Trophoblast cell (in vitro differentiated cells and primary cell): ENCODE results near the gene LRRN2.

Experiments used
- DNase-seq, 2 donors: peaks; one replicate each; pipeline ENCODE4 v3.0.0-alpha.2; 2016
- H2AFZ ChIP-seq: 2 replicates; pipeline ENCODE4 v1.6.1; 2013; ENCODE audit warnings: low read length, moderate library complexity, mild to moderate bottlenecking; ENCODE audit not compliant: insufficient read depth, poor library complexity
- H2AK5ac ChIP-seq: 2 replicates; pipeline ENCODE4 v1.6.1; 2013; ENCODE audit warnings: mild to moderate bottlenecking, low read length
- H2BK120ac ChIP-seq: 2 replicates; pipeline ENCODE4 v1.6.1; 2013; ENCODE audit warnings: low read length, mild to moderate bottlenecking, moderate library complexity; ENCODE audit not compliant: insufficient read depth, poor library complexity
- H2BK12ac ChIP-seq: 2 replicates; pipeline ENCODE4 v1.6.1; 2013; ENCODE audit warnings: mild to moderate bottlenecking, low read length, moderate library complexity
- H2BK5ac ChIP-seq: 2 replicates; pipeline ENCODE4 v1.6.1; 2013; ENCODE audit warnings: low read length, low read depth, moderate library complexity, mild to moderate bottlenecking; ENCODE audit not compliant: poor library complexity
- H3K14ac ChIP-seq: 2 replicates; pipeline ENCODE4 v1.6.1; 2013; ENCODE audit warnings: mild to moderate bottlenecking, low read length
- H3K18ac ChIP-seq: 2 replicates; pipeline ENCODE4 v1.6.1; 2013; ENCODE audit warnings: mild to moderate bottlenecking, low read length
- H3K23ac ChIP-seq: 2 replicates; pipeline ENCODE4 v1.6.1; 2013; ENCODE audit warnings: low read length
- H3K27ac ChIP-seq: 2 replicates; pipeline ENCODE4 v1.5.1; 2013; ENCODE audit warnings: low read depth, mild to moderate bottlenecking, inconsistent platforms, low read length, moderate library complexity
- H3K27me3 ChIP-seq: 2 replicates; pipeline ENCODE4 v1.6.1; 2013; ENCODE audit warnings: inconsistent platforms, mild to moderate bottlenecking, low read length, moderate library complexity; ENCODE audit not compliant: insufficient read depth
- H3K36me3 ChIP-seq, 2 experiments: 1 replicate in 1 of 2; 2 replicates in 1 of 2; pipeline ENCODE4 v1.6.1; 2013; ENCODE audit warnings: low read length in 2 of 2, mild to moderate bottlenecking in 2 of 2, moderate library complexity in 1 of 2; ENCODE audit not compliant: insufficient read depth in 2 of 2, control insufficient read depth in 1 of 2
- H3K4ac ChIP-seq: 2 replicates; pipeline ENCODE4 v1.6.1; 2013; ENCODE audit warnings: low read depth, mild to moderate bottlenecking, low read length, moderate library complexity
- H3K4me1 ChIP-seq, 2 experiments: 1 replicate in 1 of 2; 2 replicates in 1 of 2; pipeline ENCODE4 v1.6.1; 2013; ENCODE audit warnings: low read length in 2 of 2, mild to moderate bottlenecking in 2 of 2, moderate library complexity in 1 of 2; ENCODE audit not compliant: insufficient read depth in 2 of 2, control insufficient read depth in 1 of 2
- H3K4me2 ChIP-seq: 2 replicates; pipeline ENCODE4 v1.6.1; 2013; ENCODE audit warnings: inconsistent platforms, mild to moderate bottlenecking, low read length, moderate library complexity
- H3K4me3 ChIP-seq: 2 replicates; pipeline ENCODE4 v1.5.1; 2013; ENCODE audit warnings: mild to moderate bottlenecking, low read depth, low read length, inconsistent platforms
- H3K79me1 ChIP-seq: one replicate; pipeline ENCODE4 v1.6.1; 2013; ENCODE audit warnings: low read length
- H3K79me2 ChIP-seq: 2 replicates; pipeline ENCODE4 v1.6.1; 2013; ENCODE audit warnings: low read length, mild to moderate bottlenecking; ENCODE audit not compliant: control insufficient read depth, insufficient read depth, poor library complexity
- H3K9ac ChIP-seq: 2 replicates; pipeline ENCODE4 v1.6.1; 2013; ENCODE audit warnings: mild to moderate bottlenecking, low read length
- H3K9me3 ChIP-seq: 2 replicates; pipeline ENCODE4 v1.6.1; 2013; ENCODE audit warnings: low read depth, mild to moderate bottlenecking, control low read depth, inconsistent platforms, low read length; ENCODE audit not compliant: insufficient read depth
- H4K12ac ChIP-seq: 2 replicates; pipeline ENCODE4 v1.6.1; 2013; ENCODE audit warnings: low read depth, mild to moderate bottlenecking, low read length, moderate library complexity
- H4K8ac ChIP-seq: 2 replicates; pipeline ENCODE4 v1.6.1; 2013; ENCODE audit warnings: low read depth, mild to moderate bottlenecking, low read length, moderate library complexity
- H4K91ac ChIP-seq: one replicate; pipeline ENCODE4 v1.6.1; 2013; ENCODE audit warnings: low read depth, mild to moderate bottlenecking, low read length, moderate library complexity
- WGBS: extraction: QIAGEN DNeasy Blood & Tissue Kit; methylation state at CpG from one replicate; pipeline ENCODE4 v1.1.7; 2013; ENCODE audit warnings: missing lambda C conversion rate; ENCODE audit not compliant: insufficient read length, insufficient coverage; ENCODE audit errors: extremely low coverage; 5-methylcytosine and 5-hydroxymethylcytosine counted together

The LRRN2 gene

DNA sequence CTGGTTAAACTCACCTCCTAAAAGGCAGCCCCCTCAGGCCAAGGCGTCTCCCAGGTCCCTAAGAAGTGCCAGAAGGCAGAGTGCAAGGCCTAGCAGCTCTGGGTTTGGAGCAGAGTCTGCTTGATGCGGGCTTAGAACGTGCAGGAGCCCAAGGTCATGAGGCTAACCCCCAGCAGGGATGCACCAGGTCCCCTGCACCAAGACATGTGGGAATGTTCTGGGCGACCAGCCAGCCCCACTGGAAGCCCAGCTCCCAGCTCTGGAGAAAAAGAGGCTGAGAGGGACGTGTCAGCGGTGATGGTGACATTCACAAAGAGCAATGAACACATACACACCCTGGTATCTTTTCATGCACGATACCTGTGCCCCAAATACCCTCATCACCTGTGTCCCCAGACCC lies 5.1 kb downstream of the LRRN2 start:
- Histone ChIP-seq H3K79me2 (no peaks in the 10 kb centered on the region), H3K9ac (no peak overlapping the region), H3K4me2 (no peak overlapping the region), H2BK5ac (no peak overlapping the region), H2BK12ac (no peak overlapping the region), H3K79me1 (no peaks in the 10 kb centered on the region), H4K8ac (no peak overlapping the region), H4K91ac (no peak overlapping the region), H3K9me3 (no peaks in the 10 kb centered on the region), H3K23ac (no peak overlapping the region), H2BK120ac (no peak overlapping the region), H2AFZ (no peak overlapping the region), H2AK5ac (no peak overlapping the region), H3K4me3 (no peak overlapping the region), H4K12ac (no peak overlapping the region), H3K4ac (no peak overlapping the region), H3K14ac (no peak overlapping the region), H3K4me1 (peaks cover 8 to 12% of the 10 kb centered on the region in 2 experiments), H3K18ac (no peak overlapping the region), H3K27me3 (peaks cover 17% of the 10 kb centered on the region), H3K36me3 (no peaks in the 10 kb centered on the region), H3K27ac (no peak overlapping the region)
- WGBS = no CpG with 5 or more reads among the region's 7 CpGs
- no peak for DNase-seq

DNA sequence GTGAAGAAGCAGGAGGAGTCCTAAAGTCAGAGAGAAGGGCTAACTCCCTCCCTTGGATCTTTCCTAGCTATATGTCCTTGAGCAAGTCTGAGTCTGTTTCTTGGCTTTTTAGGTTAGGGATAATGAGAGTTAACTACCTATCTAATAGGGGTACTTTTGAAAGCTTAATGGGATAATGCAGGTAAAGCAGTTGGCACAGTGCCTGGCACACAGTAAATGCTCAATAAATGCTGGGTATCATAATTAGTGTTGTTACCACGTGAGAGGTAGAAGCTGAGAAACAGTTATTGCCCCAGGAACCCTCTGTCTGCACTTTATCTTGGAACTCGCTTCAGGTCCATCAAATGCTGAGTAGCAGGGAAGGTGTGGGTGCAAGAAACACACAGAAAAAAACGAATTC lies 5.5 kb downstream of the LRRN2 start:
- Histone ChIP-seq H2BK120ac (no peak overlapping the region), H3K27me3 (peaks cover 13% of the 10 kb centered on the region), H3K4me3 (no peak overlapping the region), H3K14ac (no peak overlapping the region), H2AFZ (no peak overlapping the region), H3K9ac (no peak overlapping the region), H4K91ac (no peak overlapping the region), H4K8ac (no peak overlapping the region), H3K4me1 (peaks cover 4 to 8% of the 10 kb centered on the region in 2 experiments), H3K27ac (no peak overlapping the region), H2BK12ac (no peak overlapping the region), H3K4ac (no peak overlapping the region), H2AK5ac (no peak overlapping the region), H3K23ac (no peak overlapping the region), H4K12ac (no peak overlapping the region), H3K79me1 (no peaks in the 10 kb centered on the region), H2BK5ac (no peak overlapping the region), H3K9me3 (no peaks in the 10 kb centered on the region), H3K4me2 (no peak overlapping the region), H3K36me3 (no peaks in the 10 kb centered on the region), H3K18ac (no peak overlapping the region), H3K79me2 (no peaks in the 10 kb centered on the region)
- WGBS = no CpG with 5 or more reads among the region's 3 CpGs
- DNase-seq = no peak

DNA sequence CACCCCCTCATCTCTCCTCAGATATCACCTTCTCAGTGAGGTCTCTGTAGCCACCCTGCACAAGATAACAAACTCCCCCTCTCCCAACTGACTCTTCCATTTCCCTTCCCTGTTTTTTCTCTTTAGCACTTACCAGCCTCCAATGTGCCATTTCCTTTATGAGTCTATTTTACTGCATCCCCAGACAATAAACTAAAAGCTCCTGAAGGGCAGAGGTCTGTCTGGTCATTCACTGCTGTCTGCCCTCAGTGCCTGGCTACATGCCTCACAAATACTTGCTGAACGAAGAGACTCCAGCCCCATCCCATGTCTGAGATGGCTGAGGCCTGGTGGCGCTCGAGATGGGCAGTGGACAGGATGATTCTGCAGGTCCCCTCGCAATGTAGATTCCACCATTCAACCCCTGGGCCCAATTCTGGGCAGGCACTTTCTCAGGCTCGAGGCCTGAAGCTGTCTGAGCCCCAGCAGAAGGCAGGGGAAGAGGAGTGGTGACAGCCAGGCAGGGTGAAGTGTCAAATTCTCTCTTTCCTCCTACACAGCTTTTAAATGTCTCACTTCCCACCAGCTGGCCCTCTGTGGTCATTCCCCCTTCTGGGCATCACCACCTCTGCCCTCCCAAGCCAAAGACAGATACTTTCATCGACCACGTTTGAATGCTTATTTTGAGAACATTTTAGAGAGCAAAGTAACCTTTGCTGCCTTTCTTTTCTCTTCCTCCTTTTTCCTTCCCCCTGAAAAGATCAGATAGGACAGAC lies 6.6 kb downstream of the LRRN2 start:
- Histone ChIP-seq H3K27me3 (peaks cover 3% of the 10 kb centered on the region), H3K23ac (no peak overlapping the region), H2BK120ac (no peak overlapping the region), H4K91ac (no peak overlapping the region), H3K4me3 (no peak overlapping the region), H2BK5ac (no peak overlapping the region), H2AK5ac (no peak overlapping the region), H2BK12ac (no peak overlapping the region), H3K18ac (no peak overlapping the region), H3K4me1 (no peaks in the 10 kb centered on the region), H3K4me2 (no peak overlapping the region), H3K79me2 (no peaks in the 10 kb centered on the region), H3K9ac (no peak overlapping the region), H4K12ac (no peak overlapping the region), H3K27ac (no peak overlapping the region), H3K9me3 (no peaks in the 10 kb centered on the region), H4K8ac (no peak overlapping the region), H3K4ac (no peak overlapping the region), H3K14ac (no peak overlapping the region), H3K36me3 (no peaks in the 10 kb centered on the region), H3K79me1 (no peaks in the 10 kb centered on the region), H2AFZ (no peak overlapping the region)
- no CpG with 5 or more reads among the region's 7 CpGs for WGBS
- no peak for DNase-seq

DNA sequence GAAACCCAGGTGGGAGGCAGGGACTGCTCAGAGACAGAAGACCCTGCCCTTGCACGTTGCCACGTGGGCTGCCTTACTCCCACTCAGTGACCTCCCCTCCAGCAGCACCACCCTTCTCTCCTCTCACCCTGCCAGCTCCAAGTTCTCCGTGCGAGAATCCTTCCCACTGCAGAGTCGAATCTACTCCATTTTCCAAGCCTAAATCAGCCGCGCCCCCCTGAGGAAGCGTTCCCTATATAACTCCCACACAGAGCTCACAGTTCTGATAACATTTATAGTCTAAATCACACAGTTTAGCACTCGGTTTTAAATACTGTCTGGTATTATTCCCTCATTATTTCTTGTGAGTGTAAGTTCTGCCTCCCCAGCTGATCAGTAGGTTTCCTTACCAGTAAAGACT lies 7.7 kb downstream of the LRRN2 start:
- Histone ChIP-seq H2BK120ac (no peak overlapping the region), H2AK5ac (no peak overlapping the region), H3K4me1 (no peaks in the 10 kb centered on the region), H3K27me3 (peaks cover 3% of the 10 kb centered on the region), H3K79me1 (no peaks in the 10 kb centered on the region), H2BK5ac (no peak overlapping the region), H4K91ac (no peak overlapping the region), H3K4me3 (no peak overlapping the region), H3K4ac (no peak overlapping the region), H2BK12ac (no peak overlapping the region), H3K27ac (no peak overlapping the region), H3K36me3 (no peaks in the 10 kb centered on the region), H3K4me2 (no peak overlapping the region), H2AFZ (no peak overlapping the region), H3K23ac (no peak overlapping the region), H3K79me2 (no peaks in the 10 kb centered on the region), H4K12ac (no peak overlapping the region), H3K14ac (no peak overlapping the region), H3K18ac (no peak overlapping the region), H3K9me3 (no peaks in the 10 kb centered on the region), H4K8ac (no peak overlapping the region), H3K9ac (no peak overlapping the region)
- no peak for DNase-seq
- no CpG with 5 or more reads among the region's 9 CpGs for WGBS
